ENCODE data around the gene ADSS2. TPM values are rescaled to one million over a fixed set of nuclear protein-coding genes. Genes with fewer than 3 reads are reported as not detected.

ADSS2 gene
- total and polyA plus RNA-seq, 4 donors: 18.4 to 46.7 (median 37.0) TPM

GRCh38 chr1:244369256-244370057 is 82.3 kb downstream of the ADSS2 start:
- 75 to 87% methylated on average over 18 of the region's 18 CpGs for WGBS, 2 donors

GRCh38 chr1:244368279-244368678 is 83.4 kb downstream of the ADSS2 start:
- Histone ChIP-seq H3K27ac (ENCODE audit: low read depth in 1 of 2, low read length in 1 of 2) (no peak overlapping the region), H3K4me1 (ENCODE audit: control insufficient read depth in 5 of 5, insufficient read depth in 5 of 5, low read length in 5 of 5) (peaks cover 0 to 7% (median 0%) of the 10 kb centered on the region in 5 donors), H3K9me3 (ENCODE audit: control insufficient read depth in 4 of 4, insufficient read depth in 3 of 4, low read length in 3 of 4) (peaks cover 0 to 3% (median under 1%) of the 10 kb centered on the region in 4 donors), H3K4me3 (no peak overlapping the region), H3K9ac (ENCODE audit: insufficient read depth in 1 of 2, low read length in 2 of 2) (no peak overlapping the region), H3K27me3 (ENCODE audit: control insufficient read depth in 3 of 3, insufficient read depth in 3 of 3, low read length in 2 of 3) (no peaks in the 10 kb centered on the region), H3K36me3 (ENCODE audit: control insufficient read depth in 4 of 4, insufficient read depth in 4 of 4, low read length in 4 of 4) (no peaks in the 10 kb centered on the region)
- ATAC-seq (ENCODE audit: insufficient read depth, low FRiP score) (no peak), DNase-seq (no peak)
- 55 to 79% methylated on average over 5 of the region's 5 CpGs for WGBS, 2 donors
- no peak for TF ChIP-seq CTCF (IDR thresholded peaks at IDR 0.05; ENCODE audit: control extremely low read depth, extremely low read depth)

More at GRCh38 chr1:244369256-244370057, 82.3 kb downstream of the ADSS2 start:
- no peak overlapping the region for H3K9ac ChIP-seq (ENCODE audit: insufficient read depth in 1 of 2, low read length in 2 of 2)
- H3K4me1 ChIP-seq (ENCODE audit: control insufficient read depth in 5 of 5, insufficient read depth in 5 of 5, low read length in 5 of 5): peaks cover 0 to 7% (median 0%) of the 10 kb centered on the region in 5 donors
- H3K36me3 ChIP-seq (ENCODE audit: control insufficient read depth in 4 of 4, insufficient read depth in 4 of 4, low read length in 4 of 4): no peaks in the 10 kb centered on the region
- H3K4me3 ChIP-seq: no peak overlapping the region
- DNase-seq: no peak
- no peak for ATAC-seq (ENCODE audit: insufficient read depth, low FRiP score)
- TF ChIP-seq CTCF (IDR thresholded peaks at IDR 0.05; ENCODE audit: control extremely low read depth, extremely low read depth): no peak
- H3K27me3 ChIP-seq (ENCODE audit: control insufficient read depth in 3 of 3, insufficient read depth in 3 of 3, low read length in 2 of 3): no peaks in the 10 kb centered on the region
- peaks cover 0 to 1% (median 0%) of the 10 kb centered on the region in 4 donors for H3K9me3 ChIP-seq (ENCODE audit: control insufficient read depth in 4 of 4, insufficient read depth in 3 of 4, low read length in 3 of 4)
- H3K27ac ChIP-seq (ENCODE audit: low read depth in 1 of 2, low read length in 1 of 2): no peak overlapping the region

- TF ChIP-seq CTCF (IDR thresholded peaks at IDR 0.05; ENCODE audit: control extremely low read depth, extremely low read depth): no peak
- no peak overlapping the region for H3K9ac ChIP-seq (ENCODE audit: insufficient read depth in 1 of 2, low read length in 2 of 2)
- H3K36me3 ChIP-seq (ENCODE audit: control insufficient read depth in 4 of 4, insufficient read depth in 4 of 4, low read length in 4 of 4): no peaks in the 10 kb centered on the region
- no peak overlapping the region for H3K4me3 ChIP-seq
- H3K27ac ChIP-seq (ENCODE audit: low read depth in 1 of 2, low read length in 1 of 2): no peak overlapping the region
- 87 to 93% methylated on average over 18 of the region's 18 CpGs for WGBS, 2 donors
- H3K4me1 ChIP-seq (ENCODE audit: control insufficient read depth in 5 of 5, insufficient read depth in 5 of 5, low read length in 5 of 5): peaks cover 0 to 8% (median under 1%) of the 10 kb centered on the region in 5 donors
- no peak for DNase-seq
- H3K27me3 ChIP-seq (ENCODE audit: control insufficient read depth in 3 of 3, insufficient read depth in 3 of 3, low read length in 2 of 3): no peaks in the 10 kb centered on the region
- ATAC-seq (ENCODE audit: insufficient read depth, low FRiP score): no peak
- H3K9me3 ChIP-seq (ENCODE audit: control insufficient read depth in 4 of 4, insufficient read depth in 3 of 4, low read length in 3 of 4): peaks cover 0 to 3% (median under 1%) of the 10 kb centered on the region in 4 donors
Observed at GRCh38 chr1:244367399-244368114, 84.2 kb downstream of the ADSS2 start.
